ENCODE data around the gene LRRC15.

Gene LRRC15

DNA sequence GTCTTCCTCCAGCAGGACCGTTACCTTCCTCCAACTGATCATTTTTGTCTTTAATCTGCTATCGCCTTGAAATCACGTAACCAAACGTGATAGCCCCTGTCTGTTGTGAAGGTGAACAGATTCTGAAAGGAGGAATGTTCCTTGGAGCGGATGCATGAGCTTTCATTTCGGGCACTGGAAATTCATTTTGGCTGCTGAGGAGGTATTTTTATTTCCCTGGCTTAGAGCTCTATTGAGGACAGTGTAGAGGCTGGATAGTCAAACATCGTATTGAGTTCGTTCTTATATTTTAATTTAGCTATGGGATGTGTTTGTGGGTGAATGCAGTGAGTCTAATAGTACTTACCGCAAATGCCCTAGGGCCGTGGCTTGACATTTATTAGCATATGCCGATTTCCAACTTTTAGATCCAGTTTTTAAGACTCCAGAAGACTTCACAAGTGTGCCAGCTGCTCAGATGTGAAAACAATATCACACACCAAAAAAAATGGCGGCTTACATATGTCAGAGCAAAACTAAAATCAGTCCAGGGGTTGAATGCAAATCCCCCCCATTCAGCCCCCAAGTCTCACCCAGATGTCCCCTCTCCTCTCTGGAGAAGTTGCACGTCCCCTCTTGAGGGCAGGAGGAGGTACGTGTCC is 40.5 kb downstream of the LRRC15 start:
- no peak overlapping the region for H4K91ac ChIP-seq (ENCODE audit: low read depth, low read length)
- no peak overlapping the region for H3K14ac ChIP-seq (ENCODE audit: low read length)
- no peak overlapping the region for H3K9ac ChIP-seq (ENCODE audit: low read length)
- peaks cover 4% of the 10 kb centered on the region for H3K79me1 ChIP-seq (ENCODE audit: low read length)
- no peaks in the 10 kb centered on the region for H3K79me2 ChIP-seq (ENCODE audit: control insufficient read depth, insufficient read depth, low read length, poor library complexity)
- H2BK120ac ChIP-seq (ENCODE audit: insufficient read depth, low read length, poor library complexity), result no peak overlapping the region
- H3K4ac ChIP-seq (ENCODE audit: low read depth, low read length), result no peak overlapping the region
- peaks cover 22% of the 10 kb centered on the region for H3K9me3 ChIP-seq (ENCODE audit: insufficient read depth, low read depth, low read length)
- no CpG with 5 or more reads among the region's 14 CpGs for WGBS (ENCODE audit: extremely low coverage, insufficient coverage, insufficient read length)
- no peak overlapping the region for H4K8ac ChIP-seq (ENCODE audit: low read depth, low read length)
- no peak overlapping the region for H3K4me3 ChIP-seq (ENCODE audit: low read depth, low read length)
- H3K27me3 ChIP-seq (ENCODE audit: insufficient read depth, low read length), result peaks cover 4% of the 10 kb centered on the region
- no peak overlapping the region for H3K4me2 ChIP-seq (ENCODE audit: low read length)
- peaks cover 8 to 12% of the 10 kb centered on the region in 2 experiments for H3K4me1 ChIP-seq (ENCODE audit: control insufficient read depth in 1 of 2, insufficient read depth in 2 of 2, low read length in 2 of 2)
- no peak overlapping the region for H3K23ac ChIP-seq (ENCODE audit: low read length)
- DNase-seq, result no peak
- H3K36me3 ChIP-seq (ENCODE audit: control insufficient read depth in 1 of 2, insufficient read depth in 2 of 2, low read length in 2 of 2), result no peaks in the 10 kb centered on the region
- H4K12ac ChIP-seq (ENCODE audit: low read depth, low read length), result no peak overlapping the region
- no peak overlapping the region for H3K18ac ChIP-seq (ENCODE audit: low read length)
- H2BK5ac ChIP-seq (ENCODE audit: low read depth, low read length, poor library complexity), result no peak overlapping the region
- H2AK5ac ChIP-seq (ENCODE audit: low read length), result no peak overlapping the region
- H2BK12ac ChIP-seq (ENCODE audit: low read length), result no peak overlapping the region
- no peak overlapping the region for H2AFZ ChIP-seq (ENCODE audit: insufficient read depth, low read length, poor library complexity)
- H3K27ac ChIP-seq (ENCODE audit: low read depth, low read length), result no peak overlapping the region

DNA sequence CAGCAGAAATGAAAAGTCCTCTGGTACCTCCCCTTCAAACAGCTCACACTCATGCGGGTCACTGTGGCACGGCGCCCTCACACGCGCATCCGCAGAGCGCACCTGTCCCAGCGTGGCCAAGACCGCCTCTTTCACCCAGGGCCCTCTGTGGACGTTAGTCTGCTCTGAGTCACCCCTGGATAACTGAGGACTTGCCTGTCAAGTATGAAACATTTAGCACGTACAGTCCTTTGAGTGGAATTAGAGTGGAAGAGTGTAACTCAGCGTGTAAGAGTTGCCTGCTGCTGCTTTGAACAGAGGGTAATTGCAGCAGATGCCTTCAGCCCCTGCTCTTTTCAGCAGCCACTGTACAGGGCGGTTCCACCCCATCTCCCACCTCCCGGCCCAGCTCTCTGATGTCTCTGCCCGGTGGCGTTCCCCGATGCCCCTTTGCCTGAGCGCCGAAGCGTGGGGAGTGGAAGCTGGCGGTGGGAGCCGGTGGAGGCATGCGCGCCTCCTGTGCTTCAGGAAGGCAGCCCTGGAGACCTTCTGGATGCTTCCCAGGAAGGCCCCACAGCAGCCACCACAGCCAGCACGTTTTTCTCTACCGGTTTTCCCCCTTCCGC is 41.4 kb downstream of the LRRC15 start:
- WGBS (ENCODE audit: extremely low coverage, insufficient coverage, insufficient read length), result no CpG with 5 or more reads among the region's 27 CpGs
- H4K8ac ChIP-seq (ENCODE audit: low read depth, low read length), result no peak overlapping the region

GRCh38 chr3:194327218-194328052 is 42.1 kb downstream of the LRRC15 start:
- 100% methylated on average over 1 of the region's 5 CpGs for WGBS (ENCODE audit: extremely low coverage, insufficient coverage, insufficient read length)
- Histone ChIP-seq H3K14ac (ENCODE audit: low read length) (no peak overlapping the region), H4K12ac (ENCODE audit: low read depth, low read length) (no peak overlapping the region), H2AFZ (ENCODE audit: insufficient read depth, low read length, poor library complexity) (no peak overlapping the region), H3K18ac (ENCODE audit: low read length) (no peak overlapping the region), H3K9ac (ENCODE audit: low read length) (no peak overlapping the region), H3K4me3 (ENCODE audit: low read depth, low read length) (peak overlapping the region; percentile 23), H2AK5ac (ENCODE audit: low read length) (no peak overlapping the region), H3K4me2 (ENCODE audit: low read length) (no peak overlapping the region), H3K4ac (ENCODE audit: low read depth, low read length) (no peak overlapping the region), H3K79me1 (ENCODE audit: low read length) (no peaks in the 10 kb centered on the region), H3K27me3 (ENCODE audit: insufficient read depth, low read length) (no peaks in the 10 kb centered on the region), H4K91ac (ENCODE audit: low read depth, low read length) (no peak overlapping the region), H3K27ac (ENCODE audit: low read depth, low read length) (no peak overlapping the region), H2BK5ac (ENCODE audit: low read depth, low read length, poor library complexity) (no peak overlapping the region), H3K79me2 (ENCODE audit: control insufficient read depth, insufficient read depth, low read length, poor library complexity) (no peaks in the 10 kb centered on the region), H3K23ac (ENCODE audit: low read length) (peak overlapping the region; percentile 81), H3K4me1 (ENCODE audit: control insufficient read depth in 1 of 2, insufficient read depth in 2 of 2, low read length in 2 of 2) (peaks cover 5 to 17% of the 10 kb centered on the region in 2 experiments), H3K36me3 (ENCODE audit: control insufficient read depth in 1 of 2, insufficient read depth in 2 of 2, low read length in 2 of 2) (no peaks in the 10 kb centered on the region), H2BK12ac (ENCODE audit: low read length) (no peak overlapping the region), H2BK120ac (ENCODE audit: insufficient read depth, low read length, poor library complexity) (no peak overlapping the region), H4K8ac (ENCODE audit: low read depth, low read length) (no peak overlapping the region), H3K9me3 (ENCODE audit: insufficient read depth, low read depth, low read length) (peaks cover 22% of the 10 kb centered on the region)
- no peak for DNase-seq

More for the DNA sequence above, 41.4 kb downstream of the LRRC15 start:
- no peak overlapping the region for H3K14ac ChIP-seq (ENCODE audit: low read length)
- no peak overlapping the region for H3K27ac ChIP-seq (ENCODE audit: low read depth, low read length)
- H4K91ac ChIP-seq (ENCODE audit: low read depth, low read length), result no peak overlapping the region
- H2BK5ac ChIP-seq (ENCODE audit: low read depth, low read length, poor library complexity), result no peak overlapping the region
- no peak overlapping the region for H3K4me2 ChIP-seq (ENCODE audit: low read length)
- H3K4ac ChIP-seq (ENCODE audit: low read depth, low read length), result no peak overlapping the region
- H3K4me1 ChIP-seq (ENCODE audit: control insufficient read depth in 1 of 2, insufficient read depth in 2 of 2, low read length in 2 of 2), result peaks cover 5 to 12% of the 10 kb centered on the region in 2 experiments
- peaks cover 22% of the 10 kb centered on the region for H3K9me3 ChIP-seq (ENCODE audit: insufficient read depth, low read depth, low read length)
- no peak overlapping the region for H4K12ac ChIP-seq (ENCODE audit: low read depth, low read length)
- H3K79me1 ChIP-seq (ENCODE audit: low read length), result no peaks in the 10 kb centered on the region
- DNase-seq, result peak; percentile 90 to 91
- no peak overlapping the region for H3K23ac ChIP-seq (ENCODE audit: low read length)
- no peak overlapping the region for H3K18ac ChIP-seq (ENCODE audit: low read length)
- no peak overlapping the region for H2BK12ac ChIP-seq (ENCODE audit: low read length)
- H3K79me2 ChIP-seq (ENCODE audit: control insufficient read depth, insufficient read depth, low read length, poor library complexity), result no peaks in the 10 kb centered on the region
- no peaks in the 10 kb centered on the region for H3K36me3 ChIP-seq (ENCODE audit: control insufficient read depth in 1 of 2, insufficient read depth in 2 of 2, low read length in 2 of 2)
- no peak overlapping the region for H3K9ac ChIP-seq (ENCODE audit: low read length)
- peaks cover 1% of the 10 kb centered on the region for H3K27me3 ChIP-seq (ENCODE audit: insufficient read depth, low read length)
- H2AK5ac ChIP-seq (ENCODE audit: low read length), result no peak overlapping the region
- H2AFZ ChIP-seq (ENCODE audit: insufficient read depth, low read length, poor library complexity), result no peak overlapping the region
- no peak overlapping the region for H2BK120ac ChIP-seq (ENCODE audit: insufficient read depth, low read length, poor library complexity)
- no peak overlapping the region for H3K4me3 ChIP-seq (ENCODE audit: low read depth, low read length)

DNA sequence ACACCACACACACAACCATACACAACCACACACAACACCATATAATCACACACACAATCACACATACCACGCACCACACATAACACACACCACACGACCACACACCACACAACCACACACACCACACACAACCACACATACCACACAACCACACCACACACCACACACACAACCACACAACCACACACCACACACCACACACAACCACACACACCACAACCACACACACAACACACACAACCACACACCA is 42.6 kb downstream of the LRRC15 start:
- H3K18ac ChIP-seq (ENCODE audit: low read length), result no peak overlapping the region
- no peak overlapping the region for H2BK12ac ChIP-seq (ENCODE audit: low read length)
- no peaks in the 10 kb centered on the region for H3K36me3 ChIP-seq (ENCODE audit: control insufficient read depth in 1 of 2, insufficient read depth in 2 of 2, low read length in 2 of 2)
- no peak overlapping the region for H2BK5ac ChIP-seq (ENCODE audit: low read depth, low read length, poor library complexity)
- H3K4ac ChIP-seq (ENCODE audit: low read depth, low read length), result no peak overlapping the region
- no peaks in the 10 kb centered on the region for H3K27me3 ChIP-seq (ENCODE audit: insufficient read depth, low read length)
- DNase-seq, result no peak
- H2BK120ac ChIP-seq (ENCODE audit: insufficient read depth, low read length, poor library complexity), result no peak overlapping the region
- no peaks in the 10 kb centered on the region for H3K79me1 ChIP-seq (ENCODE audit: low read length)
- H2AFZ ChIP-seq (ENCODE audit: insufficient read depth, low read length, poor library complexity), result no peak overlapping the region
- H3K9me3 ChIP-seq (ENCODE audit: insufficient read depth, low read depth, low read length), result peaks cover 22% of the 10 kb centered on the region
- 100% methylated on average over 2 of the region's 2 CpGs for WGBS (ENCODE audit: extremely low coverage, insufficient coverage, insufficient read length)
- H2AK5ac ChIP-seq (ENCODE audit: low read length), result no peak overlapping the region
- no peak overlapping the region for H4K12ac ChIP-seq (ENCODE audit: low read depth, low read length)
- H3K4me2 ChIP-seq (ENCODE audit: low read length), result no peak overlapping the region
- H4K91ac ChIP-seq (ENCODE audit: low read depth, low read length), result no peak overlapping the region
- H3K4me1 ChIP-seq (ENCODE audit: control insufficient read depth in 1 of 2, insufficient read depth in 2 of 2, low read length in 2 of 2), result peaks cover 5 to 20% of the 10 kb centered on the region in 2 experiments
- H4K8ac ChIP-seq (ENCODE audit: low read depth, low read length), result no peak overlapping the region
- no peak overlapping the region for H3K27ac ChIP-seq (ENCODE audit: low read depth, low read length)
- no peaks in the 10 kb centered on the region for H3K79me2 ChIP-seq (ENCODE audit: control insufficient read depth, insufficient read depth, low read length, poor library complexity)
- H3K14ac ChIP-seq (ENCODE audit: low read length), result no peak overlapping the region
- peak overlapping the region; percentile 23 for H3K4me3 ChIP-seq (ENCODE audit: low read depth, low read length)
- no peak overlapping the region for H3K23ac ChIP-seq (ENCODE audit: low read length)
- H3K9ac ChIP-seq (ENCODE audit: low read length), result no peak overlapping the region

All from trophoblast cell (in vitro differentiated cells and primary cell).